GM18858 (cell line): Measurements from ENCODE around the gene PEX19.

Experiments used
- ATAC-seq: cut with Tn5 transposase; IDR thresholded peaks from one replicate; pipeline ENCODE4 v1.9.1; 2021; ENCODE audit not compliant: unreplicated experiment

The PEX19 gene

DNA sequence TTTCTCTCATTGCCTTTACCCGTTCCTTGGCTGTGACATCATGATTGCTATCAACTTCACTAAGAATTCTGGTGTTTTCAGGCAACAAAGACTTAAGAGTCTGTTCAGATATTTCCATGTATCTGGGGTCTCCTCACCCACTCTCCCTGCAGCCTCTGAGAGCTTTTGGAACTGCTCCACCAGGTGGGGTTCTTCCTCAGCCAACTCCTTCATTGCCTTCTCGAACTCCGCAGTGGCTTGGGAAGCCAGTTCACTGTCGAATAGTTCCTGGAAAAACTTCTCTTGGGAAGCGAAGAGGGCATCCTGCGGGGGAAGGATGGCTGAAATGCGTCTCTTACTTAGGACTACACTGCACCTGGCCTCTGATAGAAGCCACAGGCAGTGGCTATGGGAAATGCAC, 2.1 kb downstream of the PEX19 start:
- ATAC-seq = no peak

DNA sequence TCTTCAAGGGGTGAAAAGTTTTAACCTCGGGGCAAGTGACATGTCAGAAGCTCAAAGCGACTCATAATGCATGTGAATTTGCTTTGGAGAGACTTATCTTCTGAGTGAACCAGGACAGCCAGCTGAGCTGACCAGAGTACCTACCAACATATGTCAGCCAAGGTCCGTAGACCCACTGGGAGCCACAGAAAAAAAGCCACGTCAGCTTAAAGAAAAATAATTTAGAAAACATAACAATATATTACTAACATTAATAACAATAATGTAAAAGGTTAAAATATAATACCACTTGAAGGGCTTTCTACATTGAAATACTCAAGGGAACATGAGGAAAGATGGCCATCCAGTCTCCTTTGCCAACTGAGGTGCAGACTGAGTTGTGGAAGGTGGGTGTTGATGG, 6.9 kb downstream of the PEX19 start:
- ATAC-seq = no peak

DNA sequence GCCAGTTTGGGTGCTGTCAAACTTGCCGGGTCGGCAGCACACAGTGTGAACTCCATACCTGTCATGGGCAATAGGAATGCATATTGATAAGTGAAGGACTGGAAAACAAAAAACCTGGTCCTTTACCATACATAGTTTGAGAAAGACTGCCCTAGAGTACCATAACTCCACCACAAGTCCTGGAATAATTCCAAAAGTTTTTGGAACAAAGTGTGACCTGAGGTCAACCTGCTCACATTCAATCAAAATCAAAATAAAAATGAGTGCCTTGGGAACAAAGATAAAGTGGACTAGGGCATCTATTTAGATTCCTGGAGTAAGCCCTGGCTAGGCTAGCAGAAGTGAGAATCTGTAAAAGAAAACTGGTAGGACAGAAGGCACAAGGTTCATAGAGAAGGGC, 7.6 kb downstream of the PEX19 start:
- no peak for ATAC-seq

DNA sequence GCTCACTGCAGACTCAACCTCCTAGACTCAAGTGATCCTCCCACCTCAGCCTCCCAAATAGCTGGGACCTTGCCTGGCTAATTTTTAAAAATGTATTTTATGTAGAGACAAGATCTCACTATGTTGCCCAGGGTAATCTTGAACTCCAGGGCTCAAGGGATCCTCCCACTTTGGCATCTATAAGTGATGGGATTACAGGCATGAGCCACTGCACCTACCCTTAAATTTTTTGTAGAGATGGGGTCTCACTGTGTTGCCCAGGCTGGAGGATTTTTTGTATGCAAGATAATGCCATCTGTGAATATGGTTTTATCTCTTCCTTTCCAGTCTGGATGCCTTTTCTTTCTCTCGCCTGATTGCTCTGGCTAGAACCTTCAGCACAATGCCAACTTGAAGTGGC, 13.9 kb downstream of the PEX19 start:
- no peak for ATAC-seq

DNA sequence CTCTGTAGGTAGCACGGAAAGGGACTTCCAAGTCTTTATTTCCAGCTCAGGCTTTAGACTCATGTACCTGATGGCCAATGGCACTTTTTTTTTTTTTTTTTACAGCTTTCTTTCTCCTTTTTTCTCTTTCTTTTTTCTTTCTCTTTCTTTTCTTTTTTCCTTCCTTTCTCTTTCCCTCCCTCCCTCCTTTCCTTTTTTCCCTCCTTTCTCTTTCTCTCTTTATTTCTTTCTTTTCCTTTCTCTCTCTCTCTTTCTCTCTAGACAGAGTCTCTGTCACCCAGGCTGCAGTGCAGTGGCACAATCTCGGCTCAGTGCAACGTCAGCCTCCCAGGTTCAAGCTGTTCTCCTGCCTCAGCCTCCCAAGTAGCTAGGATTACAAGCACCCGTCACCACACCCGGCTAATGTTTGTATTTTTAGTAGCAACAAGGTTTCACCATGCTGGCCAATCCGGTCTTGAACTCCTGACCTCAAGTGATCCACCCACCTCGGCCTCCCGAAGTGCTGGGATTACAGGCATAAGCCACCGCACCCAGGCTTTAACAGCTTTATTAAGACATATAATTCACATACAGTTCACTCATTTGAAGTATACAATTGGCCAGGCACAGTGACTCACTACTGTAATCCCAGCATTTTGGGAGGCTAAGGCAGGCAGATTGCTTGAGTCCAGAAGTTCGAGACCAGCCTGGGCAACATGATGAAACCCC, 17.5 kb downstream of the PEX19 start:
- no peak for ATAC-seq

GRCh38 chr1:160264795-160265307, 20.1 kb downstream of the PEX19 start:
- no peak for ATAC-seq

DNA sequence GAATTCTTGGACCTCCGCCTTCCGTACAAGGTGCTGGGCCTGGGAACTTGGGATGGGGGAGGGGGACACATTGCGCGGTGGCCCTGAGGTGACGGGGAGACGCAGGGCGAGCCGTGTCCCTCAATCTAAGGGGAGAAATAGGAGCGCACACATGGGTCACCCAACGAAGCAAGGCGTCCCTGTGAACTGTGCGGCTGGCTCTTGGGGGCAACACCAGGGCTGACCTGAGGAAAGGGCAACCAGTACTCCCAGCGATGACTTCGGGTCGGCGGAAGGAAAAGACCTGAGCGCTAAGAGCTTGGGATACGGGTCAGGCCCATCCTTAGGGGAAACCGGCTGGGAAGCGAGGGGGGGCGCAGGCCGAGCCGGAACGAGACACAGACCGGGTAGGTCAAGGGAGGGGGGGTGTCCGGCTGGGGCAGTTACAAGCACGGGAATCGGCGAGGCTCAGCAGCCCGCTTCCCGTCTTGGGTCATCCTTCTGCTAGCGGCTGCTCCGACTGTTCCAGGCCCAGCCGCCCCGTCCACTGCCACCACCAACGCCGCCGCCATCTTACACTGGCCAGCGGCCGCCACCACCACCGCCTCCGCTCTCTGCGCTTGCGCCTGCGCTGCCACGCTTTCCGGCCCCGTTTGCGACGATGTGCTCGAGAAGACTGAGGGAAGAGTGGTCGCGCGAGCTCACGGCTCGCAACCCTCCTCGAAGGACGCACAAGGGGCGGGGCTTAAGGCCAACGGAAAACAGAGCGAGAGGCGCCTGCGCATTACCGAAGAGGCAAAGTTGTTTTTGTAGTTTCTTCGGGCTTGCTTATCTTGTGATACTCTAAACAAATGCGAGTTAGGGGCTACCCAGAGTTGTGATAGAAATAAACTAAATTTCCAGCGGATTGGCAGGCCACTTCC, 22.8 kb downstream of the PEX19 start, which contains the start of gene DCAF8:
Gene DCAF8 (minus strand): TSS at position 657 of the 902 bp plus-strand sequence. CDS start 18,541 bp downstream, outside the sequence.
- ATAC-seq = peak; percentile 58

DNA sequence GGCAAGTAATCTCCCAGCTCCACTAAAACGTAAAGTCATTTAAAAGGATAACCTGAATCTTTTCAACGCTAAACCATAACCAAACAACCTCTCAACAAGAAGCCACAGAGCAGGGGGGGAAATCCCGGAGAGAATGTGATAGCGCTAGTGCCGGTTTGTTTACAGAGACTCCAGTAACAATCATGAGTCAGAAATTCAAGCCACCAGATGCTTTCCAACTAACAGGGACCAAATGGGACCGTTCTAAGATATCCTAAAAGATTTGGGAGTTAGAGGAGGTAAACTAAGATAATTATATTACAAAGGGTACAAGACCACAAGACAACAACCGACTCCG, 23.4 kb downstream of the PEX19 start:
- peak; percentile 34 for ATAC-seq

- no peak for ATAC-seq
These were observed 24.2 kb downstream of the PEX19 start for GRCh38 chr1:160260406-160261382.

- no peak for ATAC-seq
These were observed 26.6 kb downstream of the PEX19 start for GRCh38 chr1:160258177-160258798.

- ATAC-seq = no peak
These were observed 27.4 kb downstream of the PEX19 start for GRCh38 chr1:160257411-160258015.

DNA sequence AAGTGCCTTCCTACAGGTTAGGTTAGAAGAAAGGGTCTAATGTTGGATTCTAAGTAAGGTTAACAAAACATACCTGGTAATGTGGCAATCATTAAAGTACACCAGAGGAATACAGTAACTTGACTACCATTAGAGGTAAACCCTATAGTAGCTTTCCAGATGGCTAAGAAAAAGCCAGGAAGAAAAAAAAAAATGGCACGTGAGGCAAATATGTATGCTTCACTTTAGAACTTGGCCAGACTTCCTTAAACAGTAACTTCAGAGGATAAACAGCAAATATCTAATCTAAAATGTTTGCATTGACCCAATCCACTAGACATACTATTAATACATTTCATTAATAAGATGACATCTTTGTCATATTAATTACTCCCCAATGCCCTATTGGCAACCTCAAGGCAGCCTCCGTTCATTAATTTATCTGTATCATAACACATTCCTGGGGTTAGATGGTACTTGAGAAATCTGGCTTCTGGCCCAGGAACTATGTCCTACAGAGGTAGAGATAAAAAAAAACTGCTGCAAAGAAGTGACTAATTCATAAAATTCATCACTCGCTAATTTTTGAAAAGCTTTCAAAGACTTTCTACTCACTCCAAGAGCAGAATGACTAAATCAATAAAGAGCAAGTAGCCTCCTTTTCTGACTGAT, 28.4 kb downstream of the PEX19 start:
- ATAC-seq = no peak

GRCh38 chr1:160255781-160256300, 29.1 kb downstream of the PEX19 start:
- ATAC-seq = no peak

DNA sequence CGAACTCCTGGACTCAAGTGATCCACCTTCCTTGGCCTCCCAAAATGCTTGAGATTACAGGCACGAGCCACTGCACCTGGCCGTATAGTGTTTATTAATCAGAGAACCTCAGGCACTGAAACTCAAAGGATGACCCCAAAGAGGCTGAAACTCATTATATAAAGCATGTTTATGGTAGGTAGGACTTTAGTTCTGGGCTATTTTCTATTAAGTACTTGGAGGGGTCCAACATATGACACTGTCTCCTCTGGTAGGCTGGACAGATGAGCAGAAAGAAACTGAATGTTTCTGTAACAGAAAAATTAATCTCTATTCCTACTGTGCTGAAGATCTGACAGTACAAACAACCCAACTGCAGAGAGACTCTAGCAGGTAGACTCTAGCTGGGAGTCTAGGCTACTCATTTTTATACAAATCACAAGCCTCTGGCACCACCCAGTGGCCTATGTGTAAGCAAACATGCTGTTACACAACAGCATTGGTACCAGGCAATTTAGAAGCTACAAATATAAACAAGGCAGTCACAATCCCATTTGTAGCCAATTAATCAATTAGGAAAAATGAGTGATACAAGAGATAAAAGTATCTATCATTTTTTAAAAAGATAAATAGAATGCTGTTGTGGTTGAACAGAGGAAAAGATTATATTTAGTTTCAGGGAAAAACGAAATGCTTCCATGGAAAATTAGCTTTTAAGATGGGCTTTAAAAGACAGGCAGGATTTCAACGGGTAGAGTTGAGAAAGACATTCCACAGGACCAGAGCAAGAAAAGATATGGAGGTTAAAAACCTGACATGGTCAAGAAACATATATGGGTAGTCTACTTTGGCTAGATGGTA, 33.0 kb downstream of the PEX19 start:
- peak; percentile 83 for ATAC-seq

DNA sequence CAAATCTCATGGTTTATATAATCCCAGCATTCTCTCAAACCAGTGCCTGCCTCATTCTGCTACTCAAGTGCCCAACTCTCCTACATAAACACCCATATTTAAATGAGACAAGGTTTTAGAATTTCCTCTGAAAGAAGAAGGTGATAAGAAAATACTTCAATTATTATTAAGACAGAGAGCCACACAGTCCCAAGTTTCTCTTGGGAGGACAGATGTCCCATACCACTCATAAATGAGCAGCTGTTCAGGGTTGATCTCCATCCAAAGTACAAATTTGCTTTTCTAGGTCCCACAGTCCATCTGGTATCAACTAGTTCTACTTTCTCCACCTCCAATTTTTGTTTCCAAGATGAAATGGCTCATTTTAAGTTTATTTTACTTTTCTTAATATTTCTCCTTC, 33.9 kb downstream of the PEX19 start:
- no peak for ATAC-seq

DNA sequence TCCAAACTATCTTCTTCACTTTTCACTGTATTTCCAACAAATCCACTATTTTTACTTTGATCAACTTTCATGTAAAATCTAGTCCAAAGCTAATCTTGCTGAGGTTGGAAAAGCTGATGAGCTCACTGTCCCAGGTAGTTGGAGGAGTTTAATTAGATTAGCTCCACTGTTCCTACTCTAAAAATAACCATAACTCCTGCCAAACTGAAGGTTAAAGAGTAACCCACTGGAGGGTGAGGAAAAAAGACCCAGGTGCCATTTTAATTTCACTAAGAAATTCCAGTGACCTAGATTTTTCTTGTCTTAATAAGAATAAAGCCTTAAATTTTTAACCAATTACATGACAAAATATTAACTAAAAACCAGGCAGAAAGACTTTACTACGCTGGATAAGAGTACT, 37.9 kb downstream of the PEX19 start:
- no peak for ATAC-seq

DNA sequence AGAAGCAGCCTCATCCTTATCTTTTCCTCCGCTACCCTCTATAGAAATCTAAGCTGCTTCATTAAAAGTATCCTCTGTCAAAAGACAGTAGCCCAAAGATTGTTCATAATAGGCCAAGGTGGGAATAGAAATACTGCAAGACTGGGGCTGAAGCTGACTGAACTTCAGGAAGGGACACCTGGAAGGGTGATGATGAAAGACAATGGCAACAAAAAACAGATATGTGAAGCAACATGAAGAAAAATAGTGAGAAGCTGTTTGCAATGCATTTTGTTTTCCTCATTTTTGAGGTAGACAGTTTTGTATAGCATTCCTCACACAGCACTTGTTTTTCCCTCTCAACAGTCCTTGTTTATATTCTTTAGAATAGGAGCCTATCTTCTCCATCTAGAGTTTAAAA, 39.5 kb downstream of the PEX19 start:
- ATAC-seq = no peak

GRCh38 chr1:160244209-160244608, 40.7 kb downstream of the PEX19 start:
- no peak for ATAC-seq
